HepG2 (cell line): ENCODE measurements around the gene RCC1. TPM values are rescaled to one million over a fixed set of nuclear protein-coding genes. Genes with fewer than 3 reads are reported as not detected.

Experiments
- AHDC1 ChIP-seq: sonication (generic); formaldehyde crosslinking; IDR thresholded peaks from 2 replicates; pipeline ENCODE4 v1.5.1; 2020; ENCODE audit warnings: mild to moderate bottlenecking, missing genetic modification reagents, borderline replicate concordance
- ARNTL ChIP-seq: sonication (generic); formaldehyde crosslinking; IDR thresholded peaks from 2 replicates; pipeline ENCODE4 v1.4.0; 2020; ENCODE audit warnings: mild to moderate bottlenecking, missing genetic modification reagents
- CBX2 ChIP-seq, 2 experiments: fragments of 200-600 bp in 1 of 2; sonication (generic); formaldehyde crosslinking in 1 of 2; IDR thresholded peaks; 2 replicates each; pipeline versions ENCODE4 v1.7.0 to v1.8.1; 2018 to 2022; ENCODE audit warnings: low read depth in 2 of 2, low read length in 1 of 2, mild to moderate bottlenecking in 1 of 2, missing genetic modification reagents in 1 of 2
- CHCHD3 ChIP-seq: sonication (generic); formaldehyde crosslinking; IDR thresholded peaks from 2 replicates; pipeline ENCODE4 v1.8.0; 2022; ENCODE audit warnings: mild to moderate bottlenecking, missing genetic modification reagents, moderate library complexity
- ELF1 ChIP-seq: sonication (generic); formaldehyde crosslinking; IDR thresholded peaks from 2 replicates; pipeline ENCODE4 v1.4.0; 2020; ENCODE audit warnings: missing genetic modification reagents
- HMGXB4 ChIP-seq, 2 experiments: sonication (generic) in 1 of 2; formaldehyde crosslinking in 1 of 2; IDR thresholded peaks; 2 replicates each; pipeline versions ENCODE4 v1.4.0 to v1.6.1; 2018 to 2020; ENCODE audit warnings: missing genetic modification reagents in 2 of 2, borderline replicate concordance in 1 of 2, low read depth in 1 of 2, mild to moderate bottlenecking in 1 of 2, missing biosample characterization in 1 of 2
- HOMEZ ChIP-seq: IDR thresholded peaks from 2 replicates; pipeline ENCODE4 v1.6.1; 2016; ENCODE audit warnings: low read depth
- IKZF5 ChIP-seq: IDR thresholded peaks from 2 replicates; pipeline ENCODE4 v1.6.1; 2018; ENCODE audit warnings: missing genetic modification reagents, mild to moderate bottlenecking, missing compliant biosample characterization
- POLR2G ChIP-seq: fragments of 200-400 bp; formaldehyde crosslinking; IDR thresholded peaks from 2 replicates; pipeline ENCODE4 v1.6.1; 2018; ENCODE audit warnings: mild to moderate bottlenecking, low read depth, low read length, moderate library complexity
- RAD21 ChIP-seq: fragments of 450-650 bp; formaldehyde crosslinking; IDR thresholded peaks from 2 replicates; pipeline ENCODE4 v1.5.0; 2020; ENCODE audit warnings: mild to moderate bottlenecking
- SALL2 ChIP-seq: sonication (generic); formaldehyde crosslinking; IDR thresholded peaks from 2 replicates; pipeline ENCODE4 v1.8.1; 2023; ENCODE audit warnings: mild to moderate bottlenecking, missing genetic modification reagents, inconsistent platforms
- SOX6 ChIP-seq, 2 experiments: fragments of 450-650 bp in 1 of 2; sonication (generic) in 1 of 2; formaldehyde crosslinking in 1 of 2; IDR thresholded peaks; 2 replicates each; pipeline versions ENCODE4 v1.4.0 to v1.6.1; 2017 to 2020; ENCODE audit warnings: antibody characterized with exemption in 1 of 2, mild to moderate bottlenecking in 1 of 2, missing genetic modification reagents in 1 of 2
- ZNF20 ChIP-seq: sonication (generic); formaldehyde crosslinking; IDR thresholded peaks from 2 replicates; pipeline ENCODE4 v1.4.0; 2020; ENCODE audit warnings: mild to moderate bottlenecking, moderate library complexity, missing genetic modification reagents
- ZNF564 ChIP-seq: sonication (generic); formaldehyde crosslinking; IDR thresholded peaks from 2 replicates; pipeline ENCODE4 v1.8.1; 2023; ENCODE audit warnings: mild to moderate bottlenecking, missing genetic modification reagents
- ZNF614 ChIP-seq: IDR thresholded peaks from 2 replicates; pipeline ENCODE4 v1.6.1; 2018; ENCODE audit warnings: missing biosample characterization, missing genetic modification reagents, inconsistent platforms, borderline replicate concordance
- ZNF710 ChIP-seq: sonication (generic); formaldehyde crosslinking; IDR thresholded peaks from 2 replicates; pipeline ENCODE4 v1.5.0; 2020; ENCODE audit warnings: mild to moderate bottlenecking, missing genetic modification reagents, borderline replicate concordance
- polyA plus RNA-seq, 8 experiments: library from polyadenylated mRNA; depleted of rRNA in 3 of 8; stranded (reverse) in 7 of 8; unstranded in 1 of 8; fragments of >200 nt; fragmentation: Illumina TruSeq in 4 of 8; extraction: Trizol in 4 of 8; gene quantifications; 2 replicates each; pipeline versions ENCODE4 v1.2.1 to v1.2.3, GENCODE V29; 2011 to 2016; ENCODE audit warnings: low read depth in 4 of 8, missing spikeins in 1 of 8, mixed read lengths in 1 of 8; ENCODE audit not compliant: insufficient read depth in 1 of 8
- total RNA-seq, 5 experiments: library from RNA; depleted of rRNA; stranded (reverse); fragments of >200 nt; fragmentation: Illumina TruSeq; extraction: Trizol; gene quantifications; 2 replicates each; pipeline ENCODE4 v1.2.3, GENCODE V29; 2016; ENCODE audit warnings: low read depth in 1 of 5

The RCC1 gene
- total and polyA plus RNA-seq, 2 of the 13 experiments (the other 11 are each of a cell fraction or from before 2014, with no cell fraction given), result 47.2 to 80.8 TPM

- no peak for TF ChIP-seq ZNF710 (CRISPR knock-in tag)
- TF ChIP-seq HOMEZ (CRISPR knock-in tag), result no peak
- no peak for TF ChIP-seq CHCHD3 (CRISPR knock-in tag)
- no peak for TF ChIP-seq HMGXB4 (CRISPR knock-in tag; IDR thresholded peaks at IDR 0.05; ENCODE audit: borderline replicate concordance in 1 of 2, low read depth in 1 of 2)
- TF ChIP-seq CBX2 (IDR thresholded peaks at IDR 0.05; ENCODE audit: low read depth, low read length), result no peak
- TF ChIP-seq CBX2 (CRISPR knock-in tag; IDR thresholded peaks at IDR 0.05; ENCODE audit: low read depth), result no peak
- TF ChIP-seq SALL2 (CRISPR knock-in tag), result no peak
- TF ChIP-seq ARNTL (CRISPR knock-in tag), result no peak
- TF ChIP-seq SOX6 (IDR thresholded peaks at IDR 0.05), result no peak
- no peak for TF ChIP-seq SOX6 (CRISPR knock-in tag; IDR thresholded peaks at IDR 0.05)
- TF ChIP-seq ZNF614 (CRISPR knock-in tag), result no peak
- no peak for TF ChIP-seq ZNF564 (CRISPR knock-in tag)
- TF ChIP-seq ELF1 (CRISPR knock-in tag), result no peak
- TF ChIP-seq ZNF20, result 0 out of 2 replicates have a peak, but pooled peaks have one; percentile 5
- TF ChIP-seq POLR2G, result peak; percentile 75
- peak; percentile 26 for TF ChIP-seq RAD21 (CRISPR knock-in tag)
- TF ChIP-seq AHDC1 (CRISPR knock-in tag), result no peak
- no peak for TF ChIP-seq IKZF5
These were observed 5.2 kb downstream of the RCC1 start (continued) for GRCh38 chr1:28510970-28511440.
